ENCODE measurements around the gene AGBL1. TPM values are rescaled to one million over a fixed set of nuclear protein-coding genes. Genes with fewer than 3 reads are reported as not detected.

The AGBL1 gene
- total RNA-seq, 2 donors from 2014 or later, result not detected

DNA sequence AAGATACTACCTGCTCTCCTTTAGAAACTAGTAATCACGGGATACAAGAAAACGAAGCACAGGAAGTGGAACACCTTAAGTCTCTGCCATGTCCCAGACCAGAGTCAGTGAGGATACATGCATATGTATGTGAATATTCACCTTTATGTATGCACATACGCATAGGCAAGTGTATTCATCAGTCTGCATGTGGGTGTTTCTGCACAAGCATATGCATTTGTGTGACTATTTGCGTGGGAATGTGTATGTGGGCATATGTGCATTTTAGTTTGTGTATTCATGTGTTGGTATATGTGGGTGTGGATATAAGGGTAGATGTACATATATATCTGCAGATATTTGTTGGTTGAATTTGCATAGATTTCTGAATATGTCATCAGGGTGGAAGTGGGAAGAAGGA is 889.7 kb downstream of the AGBL1 start:
- DNase-seq, result no peak
- intact Hi-C loops (cut with DNase I), result no loop called here
- Histone ChIP-seq H3K4me3 (no peak overlapping the region), H3K4me1 (no peaks in the 10 kb centered on the region), H3K9me3 (no peaks in the 10 kb centered on the region), H3K36me3 (replicated peaks in 1 of 2; ENCODE audit: insufficient read depth in 1 of 2, low read depth in 2 of 2) (no peaks in the 10 kb centered on the region), H3K27ac (no peak overlapping the region), H3K27me3 (no peaks in the 10 kb centered on the region)
- no peak for ATAC-seq
- WGBS, 2 donors, result 74% methylated on average over 4 of the region's 4 CpGs
- no peak for TF ChIP-seq POLR2A (IDR thresholded peaks at IDR 0.05)
- TF ChIP-seq, protein P1, sequence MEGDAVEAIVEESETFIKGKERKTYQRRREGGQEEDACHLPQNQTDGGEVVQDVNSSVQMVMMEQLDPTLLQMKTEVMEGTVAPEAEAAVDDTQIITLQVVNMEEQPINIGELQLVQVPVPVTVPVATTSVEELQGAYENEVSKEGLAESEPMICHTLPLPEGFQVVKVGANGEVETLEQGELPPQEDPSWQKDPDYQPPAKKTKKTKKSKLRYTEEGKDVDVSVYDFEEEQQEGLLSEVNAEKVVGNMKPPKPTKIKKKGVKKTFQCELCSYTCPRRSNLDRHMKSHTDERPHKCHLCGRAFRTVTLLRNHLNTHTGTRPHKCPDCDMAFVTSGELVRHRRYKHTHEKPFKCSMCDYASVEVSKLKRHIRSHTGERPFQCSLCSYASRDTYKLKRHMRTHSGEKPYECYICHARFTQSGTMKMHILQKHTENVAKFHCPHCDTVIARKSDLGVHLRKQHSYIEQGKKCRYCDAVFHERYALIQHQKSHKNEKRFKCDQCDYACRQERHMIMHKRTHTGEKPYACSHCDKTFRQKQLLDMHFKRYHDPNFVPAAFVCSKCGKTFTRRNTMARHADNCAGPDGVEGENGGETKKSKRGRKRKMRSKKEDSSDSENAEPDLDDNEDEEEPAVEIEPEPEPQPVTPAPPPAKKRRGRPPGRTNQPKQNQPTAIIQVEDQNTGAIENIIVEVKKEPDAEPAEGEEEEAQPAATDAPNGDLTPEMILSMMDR (IDR thresholded peaks at IDR 0.05), result no peak

DNA sequence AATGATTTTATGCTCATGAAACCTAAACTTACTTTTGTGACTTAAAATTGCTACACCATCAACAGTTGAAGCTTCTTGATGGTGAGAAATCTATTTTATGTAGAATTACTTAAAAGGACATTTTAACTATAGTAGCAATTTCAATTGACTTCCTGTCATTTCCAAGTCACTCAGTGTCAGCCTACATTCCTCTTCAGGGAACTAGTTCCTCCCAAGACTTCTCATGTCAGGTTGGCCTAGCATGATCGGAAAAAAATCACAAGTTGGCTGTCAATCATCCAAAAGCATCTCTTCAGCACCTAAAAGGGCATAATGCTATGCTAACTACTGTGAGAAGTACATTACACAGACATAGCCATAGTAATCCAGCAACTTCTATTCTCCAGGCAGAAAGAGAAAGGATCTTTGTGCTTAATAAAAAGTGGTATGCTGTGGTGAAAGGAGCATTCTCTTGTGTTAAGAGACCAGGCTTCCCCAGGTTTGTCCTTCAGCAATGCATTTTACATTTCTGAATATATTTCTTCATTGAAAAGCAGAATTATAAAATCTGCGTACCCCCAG is 893.7 kb downstream of the AGBL1 start:
- no peaks in the 10 kb centered on the region for H3K36me3 ChIP-seq (replicated peaks in 1 of 2; ENCODE audit: insufficient read depth in 1 of 2, low read depth in 2 of 2)
- no peak overlapping the region for H3K4me3 ChIP-seq
- 50 to 78% methylated on average over 2 of the region's 2 CpGs for WGBS, 2 donors
- H3K9me3 ChIP-seq, result no peaks in the 10 kb centered on the region
- H3K4me1 ChIP-seq, result no peaks in the 10 kb centered on the region
- TF ChIP-seq, protein P1 (IDR thresholded peaks at IDR 0.05), result no peak
- no peak for TF ChIP-seq POLR2A (IDR thresholded peaks at IDR 0.05)
- H3K27me3 ChIP-seq, result no peaks in the 10 kb centered on the region
- DNase-seq, result no peak
- no peak for ATAC-seq
- intact Hi-C loops (cut with DNase I), result no loop called here
- no peak overlapping the region for H3K27ac ChIP-seq

DNA sequence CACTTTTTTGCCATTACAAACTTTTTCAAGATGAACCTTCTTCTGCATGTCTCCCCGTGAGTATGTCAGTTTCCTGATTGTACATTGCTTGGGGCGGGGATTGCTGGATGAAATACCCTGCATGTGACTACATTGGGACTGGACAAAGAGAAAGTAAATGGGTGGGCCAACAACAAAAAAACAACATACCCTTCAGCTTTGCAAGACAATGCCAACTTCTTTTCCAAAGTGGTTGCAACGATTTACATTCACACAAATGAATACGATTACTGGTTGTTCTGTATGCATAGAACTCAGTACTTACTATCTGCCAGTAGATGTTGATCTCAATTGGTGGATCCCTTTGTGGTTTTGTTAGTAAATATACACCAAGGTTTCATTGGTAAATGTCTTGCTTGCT is 908.4 kb downstream of the AGBL1 start:
- WGBS, 2 donors, result 71 to 78% methylated on average over 4 of the region's 4 CpGs
- DNase-seq (no peak), ATAC-seq (no peak)
- Histone ChIP-seq H3K4me1 (no peaks in the 10 kb centered on the region), H3K9me3 (no peaks in the 10 kb centered on the region), H3K27me3 (no peaks in the 10 kb centered on the region), H3K36me3 (replicated peaks in 1 of 2; ENCODE audit: insufficient read depth in 1 of 2, low read depth in 2 of 2) (no peaks in the 10 kb centered on the region), H3K4me3 (no peak overlapping the region), H3K27ac (no peak overlapping the region)
- TF ChIP-seq POLR2A (IDR thresholded peaks at IDR 0.05), result no peak
- TF ChIP-seq, protein P1 (IDR thresholded peaks at IDR 0.05), result no peak
- intact Hi-C loops (cut with DNase I), result no loop called here

DNA sequence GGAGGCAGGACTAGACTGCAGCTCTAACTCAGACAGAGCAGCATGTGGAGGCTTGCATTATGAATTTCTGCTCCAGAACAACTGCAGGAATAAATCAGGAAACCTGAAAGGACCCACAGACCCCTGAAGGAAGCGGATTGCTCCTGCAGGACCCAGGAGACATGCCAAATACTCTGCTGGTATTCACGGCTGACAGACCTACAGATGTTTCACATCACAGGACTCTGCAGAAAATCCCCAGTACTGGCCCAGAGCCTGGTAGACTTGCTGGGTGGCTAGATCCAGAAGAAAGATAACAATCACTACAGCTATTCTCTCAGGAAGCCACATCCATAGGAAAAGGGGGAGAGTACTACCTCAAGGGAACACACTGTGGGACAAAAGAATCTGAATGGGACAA is 942.1 kb downstream of the AGBL1 start:
- ATAC-seq (no peak), DNase-seq (no peak)
- WGBS, 2 donors, result 51 to 67% methylated on average over 2 of the region's 2 CpGs
- Histone ChIP-seq H3K9me3 (no peaks in the 10 kb centered on the region), H3K36me3 (replicated peaks in 1 of 2; ENCODE audit: insufficient read depth in 1 of 2, low read depth in 2 of 2) (no peaks in the 10 kb centered on the region), H3K4me3 (no peak overlapping the region), H3K27ac (no peak overlapping the region), H3K27me3 (no peaks in the 10 kb centered on the region), H3K4me1 (no peaks in the 10 kb centered on the region)
- intact Hi-C loops (cut with DNase I), result no loop called here
- no peak for TF ChIP-seq POLR2A (IDR thresholded peaks at IDR 0.05)
- TF ChIP-seq, protein P1 (IDR thresholded peaks at IDR 0.05), result no peak

DNA sequence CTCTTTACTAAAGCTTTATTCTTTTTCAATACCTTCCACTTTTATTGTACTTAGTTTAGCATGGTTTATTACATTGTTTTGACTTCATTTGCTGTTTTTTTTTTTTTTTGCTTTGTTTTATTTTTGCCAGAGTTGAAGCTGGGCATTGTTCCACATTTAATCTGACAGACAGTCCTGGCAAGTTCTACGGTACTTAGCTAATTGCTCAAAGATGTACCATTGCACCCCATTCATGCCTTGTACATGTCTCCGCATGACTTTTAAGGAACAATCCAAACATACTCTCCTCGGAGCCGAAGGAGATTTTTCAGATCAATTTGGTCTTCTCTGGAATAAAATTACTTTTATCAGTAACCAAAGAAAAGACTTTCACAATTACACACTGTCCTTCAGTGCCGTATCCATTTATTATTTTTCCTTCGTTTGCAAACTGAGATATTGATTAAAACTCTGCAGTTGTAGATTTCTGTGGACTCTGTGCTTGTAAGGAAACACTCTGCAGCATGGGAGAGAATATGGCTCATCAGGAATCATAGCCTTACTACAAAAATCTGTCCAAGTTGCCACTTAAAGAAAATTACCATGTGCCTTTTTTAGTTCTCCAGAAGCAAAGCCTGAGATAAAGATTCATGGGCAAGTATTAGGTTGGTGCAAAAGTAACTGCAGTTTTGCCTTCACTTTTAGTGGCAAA is 952.0 kb downstream of the AGBL1 start:
- Histone ChIP-seq H3K27me3 (no peaks in the 10 kb centered on the region), H3K36me3 (replicated peaks in 1 of 2; ENCODE audit: insufficient read depth in 1 of 2, low read depth in 2 of 2) (no peaks in the 10 kb centered on the region), H3K27ac (no peak overlapping the region), H3K4me1 (no peaks in the 10 kb centered on the region), H3K9me3 (no peaks in the 10 kb centered on the region), H3K4me3 (no peak overlapping the region)
- 24 to 25% methylated on average over 6 of the region's 6 CpGs for WGBS, 2 donors
- ATAC-seq (no peak), DNase-seq (no peak)
- intact Hi-C loops (cut with DNase I), result no loop called here
- TF ChIP-seq POLR2A (IDR thresholded peaks at IDR 0.05), result no peak
- TF ChIP-seq, protein P1 (IDR thresholded peaks at IDR 0.05), result no peak
